Activated gamma-delta T cell treated with Interleukin-2 at 50 U/mL for 16 hours (primary cell): ENCODE data around the gene FUCA2.

Experiments used
- DNase-seq: peaks from one replicate; pipeline ENCODE4 v3.0.0-alpha.2; 2020

The FUCA2 gene, protein sequence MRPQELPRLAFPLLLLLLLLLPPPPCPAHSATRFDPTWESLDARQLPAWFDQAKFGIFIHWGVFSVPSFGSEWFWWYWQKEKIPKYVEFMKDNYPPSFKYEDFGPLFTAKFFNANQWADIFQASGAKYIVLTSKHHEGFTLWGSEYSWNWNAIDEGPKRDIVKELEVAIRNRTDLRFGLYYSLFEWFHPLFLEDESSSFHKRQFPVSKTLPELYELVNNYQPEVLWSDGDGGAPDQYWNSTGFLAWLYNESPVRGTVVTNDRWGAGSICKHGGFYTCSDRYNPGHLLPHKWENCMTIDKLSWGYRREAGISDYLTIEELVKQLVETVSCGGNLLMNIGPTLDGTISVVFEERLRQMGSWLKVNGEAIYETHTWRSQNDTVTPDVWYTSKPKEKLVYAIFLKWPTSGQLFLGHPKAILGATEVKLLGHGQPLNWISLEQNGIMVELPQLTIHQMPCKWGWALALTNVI

GRCh38 chr6:143510991-143511891 is at the start of gene FUCA2:
Gene FUCA2, minus strand, starts transcription at chr6:143511720. Its CDS starts 86 bp downstream, at chr6:143511634.
- DNase-seq, result peak; percentile 57

DNA sequence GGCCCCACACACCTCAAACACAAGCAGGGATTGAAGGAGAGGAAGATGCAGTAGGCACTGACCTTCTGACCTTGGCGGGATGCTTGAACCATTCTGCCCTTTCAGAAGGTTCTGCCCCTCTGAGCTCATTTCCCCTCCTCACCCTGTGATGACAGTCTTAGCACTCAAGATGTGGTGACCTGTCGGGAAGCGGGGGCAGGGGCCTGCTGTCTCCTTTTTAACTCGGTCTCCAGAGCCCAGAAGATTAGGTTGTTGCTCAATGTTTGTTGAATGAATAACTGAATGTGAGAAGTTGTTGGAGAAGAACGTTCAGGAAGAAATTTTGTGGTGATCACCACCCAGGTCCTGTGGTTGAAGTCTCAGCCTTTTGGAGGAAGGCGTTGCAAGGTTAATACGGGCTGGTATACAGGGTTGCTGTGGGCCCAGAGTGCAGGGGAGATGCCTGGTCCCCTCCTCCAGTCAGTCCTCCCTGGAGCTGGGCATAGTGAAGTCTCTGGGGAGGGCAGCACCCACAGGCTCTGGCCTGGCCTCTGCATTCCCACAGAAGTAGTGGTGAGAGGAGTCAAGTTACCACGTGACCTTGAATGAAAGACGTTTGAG is 49.7 kb upstream of the FUCA2 start:
- DNase-seq, result no peak

DNA sequence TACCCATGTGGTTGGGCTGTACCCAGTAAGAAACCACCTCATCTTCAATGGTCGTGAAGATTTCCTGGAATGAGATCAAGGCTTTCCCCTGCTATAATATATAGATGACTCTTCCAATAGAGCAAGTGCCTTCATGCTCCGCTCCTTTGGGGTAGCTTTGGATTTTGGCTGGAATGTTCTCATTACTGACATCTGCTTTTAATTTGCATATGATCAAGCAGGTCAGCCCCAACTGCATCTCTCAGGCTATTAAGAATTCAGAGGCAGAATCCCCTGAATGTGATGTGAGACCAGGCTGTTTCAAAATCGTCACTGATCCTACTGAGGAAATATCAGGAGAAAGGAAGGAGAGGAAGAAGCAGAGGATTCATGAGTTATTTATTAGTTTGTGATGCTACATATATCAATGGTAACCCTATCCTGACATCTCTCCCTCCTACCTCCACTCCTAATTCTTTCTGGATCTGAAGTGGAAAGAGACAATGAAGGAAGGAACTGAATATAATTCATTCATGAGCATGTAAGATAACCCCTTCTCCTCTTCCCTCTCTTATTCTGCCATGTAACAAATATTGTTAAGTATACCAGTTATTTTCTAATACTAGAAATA is 47.6 kb upstream of the FUCA2 start:
- DNase-seq, result no peak

GRCh38 chr6:143556529-143556928 is 45.0 kb upstream of the FUCA2 start:
- no peak for DNase-seq

- DNase-seq, result no peak
Measured at GRCh38 chr6:143555582-143555981, 44.1 kb upstream of the FUCA2 start.

DNA sequence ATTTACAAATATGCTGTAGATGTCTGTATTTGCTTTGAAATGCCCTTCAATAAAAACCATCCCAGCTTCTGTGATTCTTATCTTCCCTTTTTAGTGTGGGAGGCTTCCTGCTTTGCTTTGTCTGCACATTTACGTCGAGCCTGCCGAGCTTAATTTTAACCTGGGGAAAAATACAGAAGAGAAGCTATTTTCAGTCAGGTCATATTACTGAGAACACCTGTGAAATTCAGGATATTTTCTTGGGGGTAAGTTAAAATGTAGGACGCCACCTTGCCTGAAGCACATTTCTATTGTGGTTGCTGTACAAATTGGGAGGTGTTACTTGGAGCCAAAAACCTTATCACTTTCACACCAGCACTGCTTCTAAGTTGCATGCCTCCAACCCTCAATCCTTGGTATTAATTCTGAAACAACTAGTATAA is 43.6 kb upstream of the FUCA2 start:
- DNase-seq, result no peak

DNA sequence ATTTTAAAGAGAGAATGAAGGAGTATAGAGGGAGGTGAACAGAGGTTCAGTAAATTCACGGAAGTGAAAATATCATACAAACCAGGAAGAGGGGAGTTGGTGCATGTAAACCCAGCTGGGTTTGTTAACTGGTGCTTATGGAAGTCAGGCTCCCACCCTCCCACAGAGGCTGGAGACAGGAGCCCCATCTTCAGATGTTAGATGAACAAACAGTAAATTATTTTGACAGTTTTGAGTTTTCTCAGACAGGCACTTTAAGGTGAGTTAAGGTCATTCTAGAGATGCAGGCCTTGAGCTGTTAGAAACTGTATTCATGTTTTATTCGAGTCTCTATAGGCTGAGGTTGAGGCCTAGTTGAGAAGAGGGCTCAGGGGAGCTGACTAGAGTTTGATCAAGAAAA is 41.8 kb upstream of the FUCA2 start:
- DNase-seq, result no peak

DNA sequence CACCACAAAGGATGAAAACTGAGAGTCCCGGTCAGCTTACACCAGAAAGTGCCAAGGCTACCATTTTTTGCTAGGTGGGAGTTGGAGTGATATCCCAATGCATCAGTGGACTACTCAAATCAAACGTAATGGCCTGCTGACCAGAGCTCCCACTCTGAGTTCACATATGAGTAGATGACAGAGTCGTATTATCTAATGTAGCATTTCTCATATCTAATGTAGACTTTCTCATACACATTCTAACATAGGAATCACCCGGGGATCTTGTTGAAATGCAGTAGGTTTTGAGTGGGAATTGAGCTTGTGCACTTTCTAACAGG is 38.4 kb upstream of the FUCA2 start:
- DNase-seq, result no peak

DNA sequence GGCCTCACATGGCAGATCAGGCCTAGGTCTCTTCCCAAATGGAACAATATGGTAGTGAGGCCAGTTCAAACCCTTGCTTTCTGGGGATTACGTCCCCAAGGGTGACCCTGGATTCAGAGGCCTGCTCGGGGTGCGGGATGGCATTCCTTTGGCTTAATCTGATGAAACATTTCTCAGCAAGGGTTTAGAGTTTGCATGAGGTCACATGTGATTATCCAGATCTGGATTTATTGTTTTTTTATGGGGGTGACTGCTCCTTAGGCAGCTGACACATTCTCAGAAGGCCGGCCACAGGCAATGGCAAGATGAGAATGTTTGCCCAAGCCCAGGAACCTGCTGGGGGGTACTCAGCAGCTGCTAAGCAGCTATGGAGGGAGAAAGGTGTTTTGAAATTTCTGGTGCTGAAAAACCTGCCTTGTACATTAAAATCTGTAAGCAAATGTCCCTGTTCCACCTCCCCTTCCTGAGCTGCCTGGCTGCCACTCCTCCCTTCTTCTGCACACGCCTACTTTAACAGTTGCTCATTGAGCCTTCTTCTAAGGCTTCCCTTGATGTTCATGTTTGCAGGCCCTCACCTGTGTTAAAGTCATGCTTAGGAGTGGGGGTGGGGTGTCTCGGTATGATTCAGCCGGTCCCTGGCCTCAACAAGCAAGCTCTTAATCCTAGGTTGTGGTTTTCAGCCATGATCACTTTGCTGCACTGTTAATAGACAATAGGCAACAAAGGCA is 37.9 kb upstream of the FUCA2 start:
- no peak for DNase-seq

- DNase-seq, result no peak
Measured at GRCh38 chr6:143546599-143546998, 35.1 kb upstream of the FUCA2 start.

DNA sequence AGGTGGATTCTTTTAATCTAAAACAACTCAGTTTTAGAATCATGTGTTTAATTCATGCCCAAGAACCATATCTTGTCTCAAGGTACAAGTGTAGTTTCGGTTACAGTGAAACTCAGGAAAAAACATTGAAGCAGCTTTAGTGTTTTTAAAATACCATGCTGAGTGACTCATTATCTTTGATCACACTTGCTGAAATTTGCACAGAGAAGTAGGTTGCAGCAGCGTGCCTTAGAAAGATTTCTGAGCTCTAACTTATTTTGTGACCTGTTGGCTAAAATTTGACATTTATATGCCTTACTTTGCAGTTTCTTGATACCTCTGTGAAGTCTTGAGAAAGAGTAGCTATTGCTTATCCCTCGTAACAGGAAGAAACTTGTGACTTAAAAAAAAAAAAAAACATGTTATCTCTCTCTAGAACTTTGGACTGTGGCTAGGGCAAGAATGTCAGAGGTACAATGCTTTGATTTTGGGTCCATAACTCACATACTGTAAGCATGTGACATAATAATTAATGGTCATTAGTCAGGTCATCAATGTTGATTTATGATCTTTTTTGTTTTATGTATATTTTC is 34.5 kb upstream of the FUCA2 start:
- no peak for DNase-seq

DNA sequence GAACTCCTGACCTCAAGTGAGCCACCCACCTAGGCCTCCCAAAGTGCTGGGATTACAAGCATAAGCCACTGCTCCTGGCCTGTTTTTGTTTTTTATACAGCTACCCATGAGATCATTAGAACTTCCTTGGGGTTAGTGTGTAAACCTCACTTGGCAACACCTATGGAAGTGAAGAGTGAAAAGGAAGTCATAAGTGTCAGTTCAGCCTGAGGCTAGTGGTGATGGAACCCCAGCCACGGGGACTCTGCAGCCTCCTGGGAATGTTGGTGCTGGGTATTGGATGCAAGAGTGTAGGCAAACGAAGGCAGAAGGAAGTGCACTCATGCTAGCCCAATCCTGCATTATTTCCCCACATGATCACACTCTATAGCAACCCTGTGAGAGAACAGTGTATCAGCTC is 33.6 kb upstream of the FUCA2 start:
- DNase-seq, result no peak

DNA sequence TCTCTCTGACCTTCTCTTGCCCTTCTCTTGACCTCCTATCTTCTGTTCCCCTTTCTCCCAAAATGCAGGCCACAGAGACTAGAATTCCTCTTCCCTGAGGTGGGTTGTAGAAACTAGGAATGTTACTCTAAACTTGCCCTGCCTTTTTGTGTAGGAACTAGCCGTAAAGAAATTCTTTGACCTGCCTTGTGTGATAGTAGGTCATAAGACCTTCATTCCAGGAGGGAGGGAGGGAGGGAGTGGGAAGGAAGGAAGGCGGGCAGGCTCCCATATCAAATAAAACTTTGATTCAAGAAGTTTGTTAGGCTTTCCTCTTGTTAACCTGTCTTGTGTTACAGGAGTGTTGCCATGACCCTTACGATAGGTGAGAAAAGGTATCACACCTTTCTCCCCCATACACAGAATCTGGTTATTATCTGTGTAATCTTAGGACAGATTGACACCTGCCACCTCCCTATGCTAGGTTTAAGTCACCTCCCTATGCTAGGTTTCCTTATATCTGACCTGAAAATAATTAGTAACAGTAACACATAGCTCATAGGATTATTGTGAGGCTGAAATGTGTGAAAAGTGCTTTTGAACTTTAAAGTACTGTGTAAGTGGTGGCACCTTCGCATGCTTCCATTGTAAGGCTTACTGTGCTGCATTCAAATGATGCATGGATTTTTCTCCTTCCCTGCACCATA is 32.6 kb upstream of the FUCA2 start:
- DNase-seq, result no peak

DNA sequence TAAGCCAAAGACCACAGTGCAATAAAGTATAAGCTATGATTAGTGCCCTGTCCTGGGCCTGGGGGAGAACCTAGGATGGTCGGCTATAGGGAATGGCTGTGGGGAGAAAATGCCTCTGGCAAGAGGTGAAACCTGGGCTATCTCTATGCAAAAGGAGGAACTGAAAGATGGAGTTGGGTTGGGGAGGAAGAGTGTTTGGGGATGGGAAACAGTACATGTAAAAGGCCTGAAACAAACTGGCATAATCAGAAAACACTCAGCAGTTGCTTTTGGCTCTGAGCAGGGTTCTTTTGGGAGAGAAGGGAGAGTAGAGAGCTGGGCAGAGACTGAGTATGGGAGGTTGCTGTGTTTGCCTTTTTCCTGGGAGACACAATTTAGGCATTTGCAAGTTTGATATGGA is 31.9 kb upstream of the FUCA2 start:
- DNase-seq, result no peak

- no peak for DNase-seq
Measured at GRCh38 chr6:143542888-143543287, 31.4 kb upstream of the FUCA2 start.

DNA sequence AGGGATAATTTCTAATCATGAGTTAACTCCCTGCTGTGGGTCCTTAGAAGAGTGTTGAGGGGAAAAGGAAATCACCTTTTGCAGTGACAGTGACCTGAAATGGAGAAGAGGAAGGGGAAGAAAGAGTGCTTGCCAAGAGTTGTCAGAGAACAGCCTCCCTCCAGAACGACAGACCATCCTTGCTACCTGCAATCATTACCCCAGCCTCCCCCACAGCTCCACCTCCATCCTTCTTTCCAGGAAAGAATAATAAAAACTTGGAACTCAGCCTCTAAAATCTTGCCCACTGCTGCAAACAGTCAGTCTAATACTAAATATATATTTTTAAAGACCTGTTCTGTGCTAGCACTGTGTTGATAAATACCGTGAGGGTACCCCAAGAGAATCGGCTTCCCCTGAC is 28.7 kb upstream of the FUCA2 start:
- DNase-seq, result no peak

- DNase-seq, result no peak
Measured at GRCh38 chr6:143539734-143540133, 28.2 kb upstream of the FUCA2 start.

GRCh38 chr6:143539106-143539505 is 27.6 kb upstream of the FUCA2 start:
- no peak for DNase-seq

- no peak for DNase-seq
Measured at GRCh38 chr6:143538374-143538773, 26.9 kb upstream of the FUCA2 start.

DNA sequence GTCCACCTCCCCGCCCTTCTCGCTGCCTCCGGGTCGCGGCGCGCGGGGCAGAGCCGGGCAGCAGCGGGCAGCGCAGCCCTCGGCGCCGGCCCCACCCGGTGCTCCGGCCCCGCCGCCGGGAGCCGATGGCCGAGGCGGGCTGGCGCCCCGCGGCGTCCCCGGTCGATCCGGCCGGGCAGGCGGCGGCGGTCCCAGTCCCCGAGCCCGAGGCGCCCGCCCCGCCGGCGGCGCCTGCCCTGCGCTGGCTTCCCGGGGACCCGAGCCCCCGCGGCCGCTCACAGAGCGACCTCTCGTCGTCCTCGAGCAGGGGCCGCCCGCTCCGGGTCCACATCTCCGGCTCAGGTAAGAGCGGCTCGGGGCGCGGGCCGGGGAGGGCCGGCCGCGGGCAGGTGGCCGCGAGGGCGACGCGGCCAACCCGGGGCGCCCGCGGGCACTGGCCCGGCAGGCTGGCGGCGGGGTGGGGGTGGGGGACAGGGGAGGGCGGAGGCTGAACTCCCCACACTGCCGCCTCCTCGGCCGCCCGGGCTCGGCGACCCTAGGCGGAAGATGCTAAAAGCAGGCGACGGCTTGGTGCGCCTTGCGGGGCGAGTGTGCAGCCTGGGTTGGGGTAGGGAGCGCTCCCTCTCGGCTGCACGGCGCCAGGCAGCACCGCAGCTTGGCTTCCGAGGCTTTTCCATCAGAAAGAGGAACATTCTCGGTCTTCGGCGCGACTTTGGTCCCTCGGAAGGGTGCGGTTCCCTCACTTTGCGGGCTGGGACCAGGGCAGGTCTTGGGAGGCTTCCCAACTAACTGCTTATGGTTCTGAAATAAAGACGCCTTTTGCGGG is 25.6 kb upstream of the FUCA2 start:
- peak; percentile 46 for DNase-seq

GRCh38 chr6:143536461-143536865 is 24.9 kb upstream of the FUCA2 start:
- DNase-seq, result peak; percentile 52
